Raji (cell line): ENCODE results near the gene CFAP20DC.
A peak's percentile ranks its signal among the peaks of the same experiment; 100 is the strongest.

Experiments used
- POLR2A ChIP-seq: IDR thresholded peaks from 2 replicates; pipeline ENCODE4 v1.6.1; 2011; ENCODE audit warnings: low read depth, low read length, control low read depth; ENCODE audit not compliant: insufficient read depth

CFAP20DC gene

DNA sequence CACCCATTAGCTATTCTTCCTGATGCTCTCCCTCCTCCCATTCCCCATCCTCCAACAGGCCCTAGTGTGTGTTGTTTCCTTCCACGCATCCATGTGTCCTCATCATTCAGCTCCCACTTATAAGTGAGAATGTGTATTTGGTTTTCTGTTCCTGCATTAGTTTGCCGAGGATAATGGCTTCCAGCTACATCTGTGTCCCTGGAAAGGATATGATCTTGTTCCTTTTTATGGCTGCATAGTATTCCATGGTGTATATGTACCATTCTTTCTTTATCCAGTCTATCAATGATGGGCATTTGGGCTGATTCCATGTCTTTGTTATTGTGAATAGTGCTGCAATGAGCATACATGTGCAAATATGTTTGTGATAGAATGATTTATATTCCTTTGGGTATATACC is 56.3 kb downstream of the CFAP20DC start:
- TF ChIP-seq POLR2A: no peak

DNA sequence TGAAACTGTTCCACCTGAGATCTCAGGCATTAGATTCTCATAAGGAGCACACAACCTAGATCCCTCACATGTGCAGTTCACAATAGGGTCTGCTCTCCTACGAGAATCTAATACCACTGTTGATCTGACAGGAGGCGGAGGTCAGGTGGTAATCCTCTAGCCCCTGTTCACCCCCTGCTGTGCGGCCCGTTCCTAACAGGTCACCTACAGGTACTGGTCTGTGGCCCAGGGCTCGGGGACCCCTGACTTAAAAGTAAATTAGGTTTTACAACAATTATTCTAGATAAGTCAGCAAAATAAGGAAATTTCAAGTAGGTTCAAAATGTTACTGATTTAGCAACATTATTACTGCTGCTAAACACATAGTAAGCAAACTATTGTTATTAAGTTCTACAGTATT is 58.2 kb downstream of the CFAP20DC start:
- TF ChIP-seq POLR2A: no peak

DNA sequence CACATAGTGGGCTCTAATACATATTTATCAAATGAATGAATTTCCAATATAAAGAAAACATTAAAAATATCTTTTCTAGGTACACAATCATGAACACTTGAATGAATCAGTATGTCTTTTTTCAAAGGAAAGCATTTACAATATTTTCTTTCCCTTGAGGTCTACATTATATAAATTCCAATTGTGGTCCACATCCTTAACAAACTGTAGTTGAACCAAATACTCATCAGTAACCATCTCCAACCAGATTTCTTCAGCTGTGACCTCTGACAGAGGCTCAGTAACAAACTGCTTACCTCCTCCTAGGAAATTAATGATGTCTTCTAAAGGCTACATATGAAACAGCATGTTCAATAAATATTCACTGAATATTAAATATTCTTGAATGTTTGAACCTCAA is 58.8 kb downstream of the CFAP20DC start:
- no peak for TF ChIP-seq POLR2A

DNA sequence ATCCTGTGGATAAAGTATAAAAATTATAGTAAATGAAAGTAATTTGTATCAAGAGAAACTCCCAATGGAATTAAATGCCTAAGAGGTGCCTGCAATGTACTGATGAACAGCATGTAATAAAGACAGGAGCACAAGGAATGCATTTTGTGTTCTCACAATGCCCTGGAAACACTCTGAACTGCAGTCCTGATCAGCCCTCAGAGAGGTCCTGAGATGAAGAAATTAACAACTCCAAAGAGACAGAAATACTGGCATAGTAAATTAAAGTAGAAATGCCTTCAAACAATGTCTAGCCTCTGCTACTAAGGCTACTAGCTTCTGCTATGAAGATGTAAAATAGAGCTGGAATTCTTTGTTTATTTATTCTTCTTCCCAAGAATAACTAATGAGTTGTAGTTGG is 59.9 kb downstream of the CFAP20DC start:
- TF ChIP-seq POLR2A: no peak

- no peak for TF ChIP-seq POLR2A
Measured at GRCh38 chr3:58989163-58989562, 60.7 kb downstream of the CFAP20DC start.

GRCh38 chr3:58988041-58988440 is 61.8 kb downstream of the CFAP20DC start:
- TF ChIP-seq POLR2A: no peak

DNA sequence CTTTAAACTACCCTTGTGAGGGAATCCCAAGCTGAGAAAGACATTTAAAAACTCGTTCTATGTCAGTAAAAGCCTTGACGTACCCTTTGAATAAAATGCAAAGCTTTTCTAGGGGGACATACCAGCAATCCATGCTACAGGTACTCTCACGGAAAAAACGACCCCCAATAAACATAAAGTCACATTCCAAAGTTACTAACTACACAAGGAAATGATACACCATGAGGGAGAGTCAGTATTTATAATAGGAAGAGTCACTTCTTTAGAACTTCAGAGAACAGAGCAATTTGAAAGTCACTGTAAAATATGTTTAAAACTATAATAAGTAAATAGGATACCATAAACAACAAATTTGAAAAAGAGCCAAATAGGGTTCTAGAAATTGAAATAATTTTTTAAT is 63.2 kb downstream of the CFAP20DC start:
- TF ChIP-seq POLR2A: no peak

GRCh38 chr3:58979840-58980239 is 70.0 kb downstream of the CFAP20DC start:
- TF ChIP-seq POLR2A: no peak

- TF ChIP-seq POLR2A: no peak
Measured at GRCh38 chr3:58973796-58974195, 76.0 kb downstream of the CFAP20DC start.

DNA sequence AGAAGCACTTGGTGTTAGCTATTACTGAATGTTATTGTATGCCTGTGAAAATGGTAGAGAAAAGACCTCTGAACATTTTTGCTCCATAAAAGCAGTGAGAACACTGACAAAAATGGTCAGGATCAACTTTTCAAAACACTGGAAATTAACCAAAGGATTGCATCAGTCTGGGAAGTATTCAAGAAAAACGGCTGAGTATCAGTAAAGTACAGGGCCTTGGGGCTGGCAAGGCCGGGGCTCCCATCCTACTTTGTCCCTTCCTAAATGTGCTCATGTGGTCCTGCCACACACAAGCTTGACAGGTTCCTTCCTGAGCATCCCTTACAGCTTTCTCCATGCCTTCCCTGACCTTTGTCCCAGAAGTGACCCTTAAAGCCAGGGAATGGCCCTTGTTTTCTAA is 84.0 kb downstream of the CFAP20DC start:
- no peak for TF ChIP-seq POLR2A

GRCh38 chr3:58963928-58964503 is 85.8 kb downstream of the CFAP20DC start:
- TF ChIP-seq POLR2A: no peak

DNA sequence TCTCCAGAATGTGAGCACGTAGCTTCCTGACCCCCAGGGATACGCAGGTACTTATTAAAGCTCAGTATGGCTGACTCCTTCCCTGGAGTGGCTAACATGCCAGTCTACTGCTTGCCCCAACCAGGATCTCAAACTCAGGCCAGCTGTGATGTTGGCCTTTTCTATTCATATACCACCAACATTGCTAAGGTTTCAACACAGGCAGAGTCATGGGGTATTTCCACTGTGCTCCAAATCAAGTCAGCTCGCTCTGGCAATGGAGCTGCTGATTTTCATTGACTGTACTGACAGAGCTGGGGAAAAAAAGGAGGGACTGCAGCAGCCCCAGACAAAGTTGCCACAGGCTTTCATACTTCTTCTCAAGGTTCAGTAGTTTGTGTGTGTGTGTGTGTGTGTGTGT is 87.0 kb downstream of the CFAP20DC start:
- no peak for TF ChIP-seq POLR2A

DNA sequence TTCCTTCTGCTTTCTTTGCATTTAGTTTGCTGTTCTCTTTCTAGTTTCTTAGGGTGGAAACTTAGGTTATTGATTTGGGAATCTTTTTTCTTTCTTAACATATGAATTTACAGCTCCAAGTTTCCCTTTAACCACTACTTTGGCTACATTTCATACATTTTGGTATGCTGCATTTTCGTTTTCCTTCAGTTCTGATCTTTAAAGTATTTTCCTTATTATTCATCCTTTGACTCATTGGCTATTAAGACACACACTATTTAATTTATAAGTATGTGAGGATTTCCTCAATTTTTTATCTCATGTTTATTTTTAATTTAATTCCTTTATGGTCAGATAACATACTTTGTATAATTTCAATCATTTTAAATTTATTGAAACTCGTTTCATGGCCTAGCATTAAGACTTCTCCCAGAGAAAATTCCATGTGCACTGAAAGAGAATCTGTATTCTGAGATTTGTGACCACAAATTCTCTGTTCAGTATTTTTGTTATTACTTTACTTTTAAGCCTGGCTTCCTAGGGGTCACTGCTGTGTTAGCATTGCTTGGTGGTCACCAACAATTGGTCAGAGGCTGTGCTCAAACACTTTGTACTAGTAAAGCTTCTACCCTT is 87.7 kb downstream of the CFAP20DC start:
- no peak for TF ChIP-seq POLR2A

GRCh38 chr3:58955308-58955707 is 94.5 kb downstream of the CFAP20DC start:
- no peak for TF ChIP-seq POLR2A

DNA sequence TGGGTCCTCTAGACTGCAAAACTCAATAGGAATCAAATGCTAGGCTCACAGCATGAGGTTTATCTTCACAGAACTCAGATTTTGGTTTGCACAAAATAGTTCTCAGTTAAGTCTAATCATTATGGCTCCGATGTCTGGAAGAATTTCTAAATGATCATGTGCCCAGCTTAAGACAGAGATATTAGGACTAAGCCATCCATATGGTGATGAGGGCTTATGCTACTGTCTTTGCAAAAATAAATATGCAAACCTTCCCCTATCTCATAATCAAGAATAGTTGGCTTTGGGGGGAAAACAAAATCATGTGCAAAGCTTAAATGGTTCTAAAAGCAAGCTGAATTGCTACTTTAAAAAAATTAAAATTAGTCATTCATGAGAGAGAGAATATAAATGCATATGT is 96.5 kb downstream of the CFAP20DC start:
- TF ChIP-seq POLR2A: 0 out of 2 replicates have a peak, but pooled peaks have one; percentile 8

- 0 out of 2 replicates have a peak, but pooled peaks have one; percentile 17 for TF ChIP-seq POLR2A
Measured at GRCh38 chr3:58952128-58952917, 97.5 kb downstream of the CFAP20DC start.
